ENCODE measurements around the gene POM121. TPM values are rescaled to one million over a fixed set of nuclear protein-coding genes. Genes with fewer than 3 reads are reported as not detected.

The POM121 gene
- 10 to 100 TPM in 1 of 2 donors, 1 to 10 TPM in 1; 7.6 to 10.3 TPM for total RNA-seq

GRCh38 chr7:72924733-72925545 is at the start of gene POM121:
Gene POM121 (plus strand): TSS chr7:72925095. CDS start chr7:72925122, 27 bp downstream.

DNA sequence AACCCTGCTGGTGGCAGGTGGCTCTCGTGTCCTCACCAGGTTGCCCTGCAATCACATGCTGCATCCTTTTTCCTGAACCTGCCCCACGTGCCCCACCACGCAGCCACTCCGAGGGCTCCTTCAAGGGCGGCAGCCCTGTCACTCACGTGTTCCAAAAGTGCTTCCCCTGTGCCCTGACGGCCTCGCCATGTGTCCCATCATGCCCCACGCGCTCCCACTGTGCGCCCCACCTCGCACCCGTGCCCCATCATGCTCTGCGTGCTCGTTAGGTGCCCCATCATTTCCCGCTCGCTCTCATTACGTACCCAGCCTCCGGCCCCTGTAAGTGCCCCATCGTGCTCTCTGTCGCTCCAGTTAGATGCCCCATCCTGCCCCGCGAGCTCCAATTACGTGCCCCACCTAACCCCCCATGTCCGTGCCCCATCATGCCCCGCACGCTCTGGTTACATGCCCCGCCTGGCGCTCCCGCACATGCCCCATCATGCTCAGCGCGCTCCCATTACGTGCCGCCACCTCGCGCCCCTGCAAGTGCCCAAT is 44.2 kb downstream of the POM121 start, which contains the start of gene TRIM74:
TRIM74 (minus strand) TSS at position 487 of the 537 bp plus-strand sequence. CDS start 3,309 bp downstream, outside the sequence.

Small RNAs within 50 kb of the gene (small RNA-seq; reads per million reads assigned to genes)
- 0 reads per million in 2 donors for gene RF00019

Other genes starting within 250 kb of the POM121 start
- gene TYW1B, start 96.9 kb upstream of the POM121 start, total RNA-seq: 1 to 10 TPM; 2.7 to 4.5 TPM
- gene TRIM74, start 44.4 kb downstream of the POM121 start, total RNA-seq: not detected
- not detected for gene SPDYE8, start 104.7 kb downstream of the POM121 start, total RNA-seq
- not detected for gene SPDYE11, start 132.8 kb downstream of the POM121 start, total RNA-seq
- gene SPDYE9, start 160.9 kb downstream of the POM121 start, total RNA-seq: not detected